ENCODE measurements around the gene HPCAL4. TPM values are rescaled to one million over a fixed set of nuclear protein-coding genes. Genes with fewer than 3 reads are reported as not detected.

Gene HPCAL4
- total RNA-seq, 2 donors from 2014 or later = 0.07 to 0.16 TPM

- intact Hi-C loops (cut with DNase I) = no loop called here
- Histone ChIP-seq H3K4me3 (no peak overlapping the region), H3K9me3 (no peaks in the 10 kb centered on the region), H3K36me3 (no peaks in the 10 kb centered on the region), H3K27me3 (no peaks in the 10 kb centered on the region), H3K27ac (no peak overlapping the region), H3K9ac (ENCODE audit: low read depth in 2 of 2, low read length in 2 of 2) (no peak overlapping the region), H3K4me1 (no peaks in the 10 kb centered on the region)
- TF ChIP-seq, protein P1, sequence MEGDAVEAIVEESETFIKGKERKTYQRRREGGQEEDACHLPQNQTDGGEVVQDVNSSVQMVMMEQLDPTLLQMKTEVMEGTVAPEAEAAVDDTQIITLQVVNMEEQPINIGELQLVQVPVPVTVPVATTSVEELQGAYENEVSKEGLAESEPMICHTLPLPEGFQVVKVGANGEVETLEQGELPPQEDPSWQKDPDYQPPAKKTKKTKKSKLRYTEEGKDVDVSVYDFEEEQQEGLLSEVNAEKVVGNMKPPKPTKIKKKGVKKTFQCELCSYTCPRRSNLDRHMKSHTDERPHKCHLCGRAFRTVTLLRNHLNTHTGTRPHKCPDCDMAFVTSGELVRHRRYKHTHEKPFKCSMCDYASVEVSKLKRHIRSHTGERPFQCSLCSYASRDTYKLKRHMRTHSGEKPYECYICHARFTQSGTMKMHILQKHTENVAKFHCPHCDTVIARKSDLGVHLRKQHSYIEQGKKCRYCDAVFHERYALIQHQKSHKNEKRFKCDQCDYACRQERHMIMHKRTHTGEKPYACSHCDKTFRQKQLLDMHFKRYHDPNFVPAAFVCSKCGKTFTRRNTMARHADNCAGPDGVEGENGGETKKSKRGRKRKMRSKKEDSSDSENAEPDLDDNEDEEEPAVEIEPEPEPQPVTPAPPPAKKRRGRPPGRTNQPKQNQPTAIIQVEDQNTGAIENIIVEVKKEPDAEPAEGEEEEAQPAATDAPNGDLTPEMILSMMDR (IDR thresholded peaks at IDR 0.05) = no peak
- no peak for DNase-seq
Observed at GRCh38 chr1:39648496-39648895, 42.7 kb downstream of the HPCAL4 start.

GRCh38 chr1:39647247-39647646 lies 44.0 kb downstream of the HPCAL4 start:
- H3K27me3 ChIP-seq = no peaks in the 10 kb centered on the region
- no peaks in the 10 kb centered on the region for H3K36me3 ChIP-seq
- no peak overlapping the region for H3K9ac ChIP-seq (ENCODE audit: low read depth in 2 of 2, low read length in 2 of 2)
- no peak for DNase-seq
- no peaks in the 10 kb centered on the region for H3K9me3 ChIP-seq
- intact Hi-C loops (cut with DNase I) = no loop called here
- TF ChIP-seq, protein P1 (IDR thresholded peaks at IDR 0.05) = no peak
- no peak overlapping the region for H3K27ac ChIP-seq
- H3K4me3 ChIP-seq = no peak overlapping the region
- no peaks in the 10 kb centered on the region for H3K4me1 ChIP-seq

- Histone ChIP-seq H3K27me3 (no peaks in the 10 kb centered on the region), H3K9ac (ENCODE audit: low read depth in 2 of 2, low read length in 2 of 2) (no peak overlapping the region), H3K4me1 (no peaks in the 10 kb centered on the region), H3K36me3 (no peaks in the 10 kb centered on the region), H3K27ac (no peak overlapping the region), H3K4me3 (no peak overlapping the region), H3K9me3 (no peaks in the 10 kb centered on the region)
- TF ChIP-seq, protein P1 (IDR thresholded peaks at IDR 0.05) = no peak
- peak; percentile 24 for DNase-seq
- intact Hi-C loops (cut with DNase I) = no loop called here
Observed at GRCh38 chr1:39646232-39647081, 44.8 kb downstream of the HPCAL4 start.

GRCh38 chr1:39645411-39646043 lies 45.7 kb downstream of the HPCAL4 start:
- no peak overlapping the region for H3K9ac ChIP-seq (ENCODE audit: low read depth in 2 of 2, low read length in 2 of 2)
- no peaks in the 10 kb centered on the region for H3K36me3 ChIP-seq
- H3K4me3 ChIP-seq = no peak overlapping the region
- intact Hi-C loops (cut with DNase I) = no loop called here
- no peaks in the 10 kb centered on the region for H3K9me3 ChIP-seq
- no peak overlapping the region for H3K27ac ChIP-seq
- TF ChIP-seq, protein P1 (IDR thresholded peaks at IDR 0.05) = no peak
- no peaks in the 10 kb centered on the region for H3K4me1 ChIP-seq
- no peaks in the 10 kb centered on the region for H3K27me3 ChIP-seq
- no peak for DNase-seq

GRCh38 chr1:39643705-39644104 lies 47.5 kb downstream of the HPCAL4 start:
- intact Hi-C loops (cut with DNase I) = no loop called here
- H3K9me3 ChIP-seq = no peaks in the 10 kb centered on the region
- H3K27me3 ChIP-seq = no peaks in the 10 kb centered on the region
- no peak for DNase-seq
- no peaks in the 10 kb centered on the region for H3K4me1 ChIP-seq
- H3K4me3 ChIP-seq = no peak overlapping the region
- no peak overlapping the region for H3K9ac ChIP-seq (ENCODE audit: low read depth in 2 of 2, low read length in 2 of 2)
- TF ChIP-seq, protein P1 (IDR thresholded peaks at IDR 0.05) = no peak
- no peak overlapping the region for H3K27ac ChIP-seq
- no peaks in the 10 kb centered on the region for H3K36me3 ChIP-seq
